ENCODE data around the gene FEV. TPM values are rescaled to one million over a fixed set of nuclear protein-coding genes. Genes with fewer than 3 reads are reported as not detected.

FEV gene
- total RNA-seq, 3 donors from 2014 or later (not counting 1 experiment from before 2014, with no cell fraction given) = not detected

GRCh38 chr2:219025637-219026585, 40.9 kb upstream of the FEV start:
- intact Hi-C loops (cut with micrococcal nuclease) = no loop called here
- Mint-ChIP-seq H3K4me1 (no peaks in the 10 kb centered on the region), H3K36me3 (no peaks in the 10 kb centered on the region), H3K27me3 (ENCODE audit: low read depth in 2 of 2) (peaks cover 0 to 3% of the 10 kb centered on the region in 2 donors), H3K27ac (no peak overlapping the region), H3K4me3 (no peak overlapping the region), H3K9me3 (no peaks in the 10 kb centered on the region)
- WGBS (ENCODE audit: insufficient coverage) = 85% methylated on average over 15 of the region's 18 CpGs
- no peaks in the 10 kb centered on the region for H3K36me3 ChIP-seq (ENCODE audit: control insufficient read depth, insufficient read depth, low read length)
- no peaks in the 10 kb centered on the region for H3K9me3 ChIP-seq (ENCODE audit: control insufficient read depth, insufficient read depth, low read length)
- ATAC-seq (no peak), DNase-seq (no peak)
- no peaks in the 10 kb centered on the region for H3K27me3 ChIP-seq (ENCODE audit: control insufficient read depth, insufficient read depth, low read length)
- no peak for TF ChIP-seq CTCF (IDR thresholded peaks at IDR 0.05)
- H3K4me1 ChIP-seq (ENCODE audit: control insufficient read depth, insufficient read depth, low read length) = no peaks in the 10 kb centered on the region
- H3K4me3 ChIP-seq (ENCODE audit: low read length) = no peak overlapping the region
- H3K27ac ChIP-seq (ENCODE audit: low read length) = no peak overlapping the region

GRCh38 chr2:219024059-219024458, 39.1 kb upstream of the FEV start:
- Histone ChIP-seq H3K27ac (ENCODE audit: low read length) (no peak overlapping the region), H3K4me3 (ENCODE audit: low read length) (no peak overlapping the region), H3K27me3 (ENCODE audit: control insufficient read depth, insufficient read depth, low read length) (no peaks in the 10 kb centered on the region), H3K36me3 (ENCODE audit: control insufficient read depth, insufficient read depth, low read length) (no peaks in the 10 kb centered on the region), H3K9me3 (ENCODE audit: control insufficient read depth, insufficient read depth, low read length) (no peaks in the 10 kb centered on the region), H3K4me1 (ENCODE audit: control insufficient read depth, insufficient read depth, low read length) (no peaks in the 10 kb centered on the region)
- ATAC-seq (no peak), DNase-seq (no peak)
- no peak overlapping the region for H3K27ac Mint-ChIP-seq
- intact Hi-C loops (cut with micrococcal nuclease) = no loop called here
- 79% methylated on average over 10 of the region's 11 CpGs for WGBS (ENCODE audit: insufficient coverage)
- no peak for TF ChIP-seq CTCF (IDR thresholded peaks at IDR 0.05)
- H3K36me3 Mint-ChIP-seq = no peaks in the 10 kb centered on the region
- H3K4me3 Mint-ChIP-seq = no peak overlapping the region
- no peaks in the 10 kb centered on the region for H3K9me3 Mint-ChIP-seq
- H3K4me1 Mint-ChIP-seq = no peaks in the 10 kb centered on the region
- no peaks in the 10 kb centered on the region for H3K27me3 Mint-ChIP-seq (ENCODE audit: low read depth in 2 of 2)

- DNase-seq (no peak), ATAC-seq (no peak)
- Histone ChIP-seq H3K27ac (ENCODE audit: low read length) (no peak overlapping the region), H3K4me3 (ENCODE audit: low read length) (no peak overlapping the region), H3K4me1 (ENCODE audit: control insufficient read depth, insufficient read depth, low read length) (no peaks in the 10 kb centered on the region), H3K36me3 (ENCODE audit: control insufficient read depth, insufficient read depth, low read length) (no peaks in the 10 kb centered on the region), H3K27me3 (ENCODE audit: control insufficient read depth, insufficient read depth, low read length) (no peaks in the 10 kb centered on the region), H3K9me3 (ENCODE audit: control insufficient read depth, insufficient read depth, low read length) (no peaks in the 10 kb centered on the region)
- no peaks in the 10 kb centered on the region for H3K36me3 Mint-ChIP-seq
- TF ChIP-seq CTCF (IDR thresholded peaks at IDR 0.05) = no peak
- no peaks in the 10 kb centered on the region for H3K9me3 Mint-ChIP-seq
- H3K27ac Mint-ChIP-seq = no peak overlapping the region
- H3K4me3 Mint-ChIP-seq = no peak overlapping the region
- 88% methylated on average over 12 of the region's 12 CpGs for WGBS (ENCODE audit: insufficient coverage)
- no peaks in the 10 kb centered on the region for H3K4me1 Mint-ChIP-seq
- no peaks in the 10 kb centered on the region for H3K27me3 Mint-ChIP-seq (ENCODE audit: low read depth in 2 of 2)
- intact Hi-C loops (cut with micrococcal nuclease) = no loop called here
Observed at GRCh38 chr2:219023045-219023605, 38.1 kb upstream of the FEV start.

Data from natural killer cell (primary cell).